Tibial artery (tissue), 4 donors: Measurements from ENCODE around the gene C14orf180.

ENCODE experiments used
- DNase-seq, 2 donors: peaks; one replicate each; pipeline ENCODE4 v3.0.0-alpha.2; 2019
- H3K27ac ChIP-seq, 2 donors: fragments of 200-600 bp; sonication (generic) in 1 of 2; 1 replicate in 1 of 2; 2 replicates in 1 of 2; pipeline ENCODE4 v1.5.1; 2018 to 2019; ENCODE audit warnings: mild to moderate bottlenecking in 1 of 2
- H3K27me3 ChIP-seq, 2 donors: fragments of 200-600 bp; sonication (generic) in 1 of 2; one replicate each; pipeline versions ENCODE4 v1.5.1 to v1.6.0; 2016 to 2019
- H3K36me3 ChIP-seq, 3 donors: fragments of 200-600 bp; sonication (generic) in 2 of 3; one replicate each; pipeline ENCODE4 v1.5.1; 2016 to 2019; ENCODE audit warnings: mild to moderate bottlenecking in 2 of 3
- H3K4me1 ChIP-seq, 4 donors: fragments of 200-600 bp; sonication (generic) in 2 of 4; 1 replicate in 3 of 4; 2 replicates in 1 of 4; pipeline ENCODE4 v1.5.1; 2016 to 2019
- H3K4me3 ChIP-seq, 2 donors: fragments of 200-600 bp; sonication (generic) in 1 of 2; 1 replicate in 1 of 2; 2 replicates in 1 of 2; pipeline ENCODE4 v1.5.1; 2018 to 2019; ENCODE audit warnings: mild to moderate bottlenecking in 2 of 2
- H3K9me3 ChIP-seq, 3 donors: fragments of 200-600 bp; sonication (generic) in 1 of 3; one replicate each; pipeline ENCODE4 v1.5.1; 2016 to 2019
- CTCF ChIP-seq, 2 experiments: fragments of 200-600 bp in 1 of 2; fragments of 450-650 bp in 1 of 2; IDR thresholded peaks; one replicate each; pipeline ENCODE4 v1.5.1; 2017 to 2019; ENCODE audit warnings: antibody characterized with exemption in 2 of 2, mild to moderate bottlenecking in 1 of 2, moderate library complexity in 1 of 2
- intact Hi-C: fragments of 100-400 bp; cut with DNase I; formaldehyde crosslinking; loops from one replicate; pipeline ENCODE4 v1.15.0; 2023; ENCODE audit warnings: low total_unique reads

The C14orf180 gene

GRCh38 chr14:104610749-104611310 is 31.3 kb downstream of the C14orf180 start:
- DNase-seq, result peak; percentile 13 to 60
- no peak overlapping the region for H3K27ac ChIP-seq
- no peak for TF ChIP-seq CTCF (IDR thresholded peaks at IDR 0.05)
- intact Hi-C loops, result no loop called here
- no peaks in the 10 kb centered on the region for H3K4me1 ChIP-seq
- H3K36me3 ChIP-seq, result no peaks in the 10 kb centered on the region
- no peaks in the 10 kb centered on the region for H3K9me3 ChIP-seq
- peaks cover 0 to 33% of the 10 kb centered on the region in 2 donors for H3K27me3 ChIP-seq
- no peak overlapping the region for H3K4me3 ChIP-seq

- H3K9me3 ChIP-seq, result no peaks in the 10 kb centered on the region
- peaks cover 0 to 32% of the 10 kb centered on the region in 2 donors for H3K27me3 ChIP-seq
- no peak overlapping the region for H3K27ac ChIP-seq
- H3K4me1 ChIP-seq, result no peaks in the 10 kb centered on the region
- no peaks in the 10 kb centered on the region for H3K36me3 ChIP-seq
- H3K4me3 ChIP-seq, result no peak overlapping the region
- peak in 1 of 2 donors; percentile 5 for DNase-seq
- intact Hi-C loops, result no loop called here
- no peak for TF ChIP-seq CTCF (IDR thresholded peaks at IDR 0.05)
These were observed 32.3 kb downstream of the C14orf180 start for GRCh38 chr14:104611881-104612280.

DNA sequence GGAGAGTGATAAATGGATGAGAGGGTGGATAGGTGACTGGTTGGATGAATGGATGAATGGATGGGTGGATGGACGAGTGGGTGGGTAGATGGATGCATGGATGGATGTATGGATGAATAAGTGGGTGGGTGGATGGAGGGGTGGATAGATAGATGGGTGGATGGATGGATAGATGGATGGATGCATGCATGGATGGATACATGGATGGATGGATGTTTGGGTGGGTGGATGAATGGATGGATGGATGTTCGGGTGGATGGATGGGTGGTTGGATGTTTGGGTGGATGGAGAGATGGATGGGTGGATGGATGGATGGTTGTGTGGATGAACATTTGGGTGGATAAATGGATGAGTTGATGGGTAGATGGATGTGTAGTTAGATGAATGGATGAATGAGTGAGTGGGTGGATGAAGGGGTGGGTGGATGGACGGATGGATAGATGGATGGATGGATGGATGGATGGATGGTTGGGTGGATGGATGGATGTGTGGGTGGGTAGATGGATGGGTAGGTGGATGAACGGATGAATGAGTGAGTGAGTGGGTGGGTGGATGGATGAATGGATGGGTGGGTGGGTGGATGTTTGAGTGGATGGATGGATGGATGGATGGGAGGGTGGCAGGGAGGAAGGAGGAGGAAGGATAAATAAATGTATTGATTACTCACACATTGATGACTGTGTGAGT is 34.7 kb downstream of the C14orf180 start:
- Histone ChIP-seq H3K27me3 (peaks cover 0 to 52% of the 10 kb centered on the region in 2 donors), H3K36me3 (no peaks in the 10 kb centered on the region), H3K4me1 (no peaks in the 10 kb centered on the region), H3K27ac (no peak overlapping the region), H3K4me3 (no peak overlapping the region), H3K9me3 (no peaks in the 10 kb centered on the region)
- intact Hi-C loops, result no loop called here
- no peak for TF ChIP-seq CTCF (IDR thresholded peaks at IDR 0.05)
- DNase-seq, result no peak

- no peak for TF ChIP-seq CTCF (IDR thresholded peaks at IDR 0.05)
- intact Hi-C loops, result no loop called here
- no peaks in the 10 kb centered on the region for H3K4me1 ChIP-seq
- H3K4me3 ChIP-seq, result no peak overlapping the region
- H3K27ac ChIP-seq, result no peak overlapping the region
- peaks cover 0 to 27% of the 10 kb centered on the region in 2 donors for H3K27me3 ChIP-seq
- peaks cover 0 to 12% (median 9%) of the 10 kb centered on the region in 3 donors for H3K9me3 ChIP-seq
- DNase-seq, result no peak
- no peaks in the 10 kb centered on the region for H3K36me3 ChIP-seq
These were observed 45.4 kb downstream of the C14orf180 start for GRCh38 chr14:104624939-104625338.

DNA sequence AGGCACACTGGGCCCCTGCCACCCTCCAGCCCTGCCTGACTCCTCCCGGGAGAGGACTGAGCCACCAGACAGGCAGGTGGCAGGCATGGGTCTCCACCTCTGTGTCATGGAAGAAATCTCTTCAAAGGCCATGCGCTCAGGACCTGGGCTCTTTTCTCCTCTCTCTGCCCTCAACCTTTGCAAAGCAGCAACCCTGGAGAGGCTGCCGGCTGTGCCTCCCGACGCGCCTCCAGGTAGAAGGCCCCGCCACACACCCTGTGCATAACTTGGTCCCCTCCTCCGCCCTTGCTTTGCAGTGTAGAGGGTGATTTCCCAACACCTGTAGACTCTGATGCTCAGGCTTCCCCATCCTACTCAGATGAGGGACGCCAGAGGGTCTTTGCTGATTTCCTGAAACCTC is 53.2 kb downstream of the C14orf180 start:
- Histone ChIP-seq H3K27me3 (peaks cover 0 to 49% of the 10 kb centered on the region in 2 donors), H3K4me1 (no peaks in the 10 kb centered on the region), H3K36me3 (no peaks in the 10 kb centered on the region), H3K4me3 (no peak overlapping the region), H3K9me3 (peaks cover 0 to 13% (median 9%) of the 10 kb centered on the region in 3 donors), H3K27ac (no peak overlapping the region)
- DNase-seq, result no peak
- TF ChIP-seq CTCF (IDR thresholded peaks at IDR 0.05), result no peak
- intact Hi-C loops, result no loop called here
